HG03378 (cell line): Measurements from ENCODE around the gene TMEM35A.
"Not testable (repeated sequence)": the region's sequence is repeated elsewhere in the genome, so short reads cannot be mapped to it uniquely, and the experiment has no call there.

Experiments
- ATAC-seq: cut with Tn5 transposase; IDR thresholded peaks from one replicate; pipeline ENCODE4 v1.9.1; 2021; ENCODE audit warnings: mild to moderate bottlenecking, moderate library complexity; ENCODE audit not compliant: unreplicated experiment

The TMEM35A gene, protein sequence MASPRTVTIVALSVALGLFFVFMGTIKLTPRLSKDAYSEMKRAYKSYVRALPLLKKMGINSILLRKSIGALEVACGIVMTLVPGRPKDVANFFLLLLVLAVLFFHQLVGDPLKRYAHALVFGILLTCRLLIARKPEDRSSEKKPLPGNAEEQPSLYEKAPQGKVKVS

DNA sequence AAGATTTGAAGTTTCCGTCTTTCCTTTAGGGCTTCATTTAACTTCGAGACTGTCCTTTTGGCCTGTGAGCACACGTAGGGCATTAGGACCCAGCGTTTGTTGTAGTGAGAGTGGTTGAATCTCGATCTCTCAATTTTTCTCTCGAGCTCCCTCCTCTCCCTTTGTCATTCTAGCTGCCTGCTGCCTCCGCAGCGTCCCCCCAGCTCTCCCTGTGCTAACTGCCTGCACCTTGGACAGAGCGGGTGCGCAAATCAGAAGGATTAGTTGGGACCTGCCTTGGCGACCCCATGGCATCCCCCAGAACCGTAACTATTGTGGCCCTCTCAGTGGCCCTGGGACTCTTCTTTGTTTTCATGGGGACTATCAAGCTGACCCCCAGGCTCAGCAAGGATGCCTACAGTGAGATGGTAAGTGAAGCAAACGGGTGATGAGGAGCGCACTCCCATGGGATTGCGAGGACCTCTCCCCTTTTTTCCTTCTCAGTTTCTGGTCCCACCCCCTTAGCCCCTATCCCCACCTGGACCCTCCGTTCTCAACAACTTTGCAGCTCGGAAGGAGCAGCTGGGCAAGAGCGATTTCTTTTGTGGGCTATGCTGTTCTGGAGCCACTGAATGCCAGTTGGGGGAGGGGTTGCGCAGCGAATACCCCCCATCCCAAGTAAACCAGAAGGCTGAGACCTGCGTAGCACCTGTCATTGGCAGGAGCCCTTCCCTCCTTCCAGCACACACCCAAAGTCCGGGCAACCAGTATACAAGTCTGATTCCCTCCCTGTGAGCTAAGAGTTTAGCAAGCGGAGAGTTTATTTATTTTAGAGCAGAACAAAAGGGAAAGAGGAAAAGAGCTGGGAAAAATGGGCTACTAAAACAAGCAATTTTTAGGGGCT, at the start of gene TMEM35A:
TSS of gene TMEM35A (plus strand) at position 164 of the 883 bp plus-strand sequence. CDS start at position 288, 124 bp downstream.
- no peak for ATAC-seq

DNA sequence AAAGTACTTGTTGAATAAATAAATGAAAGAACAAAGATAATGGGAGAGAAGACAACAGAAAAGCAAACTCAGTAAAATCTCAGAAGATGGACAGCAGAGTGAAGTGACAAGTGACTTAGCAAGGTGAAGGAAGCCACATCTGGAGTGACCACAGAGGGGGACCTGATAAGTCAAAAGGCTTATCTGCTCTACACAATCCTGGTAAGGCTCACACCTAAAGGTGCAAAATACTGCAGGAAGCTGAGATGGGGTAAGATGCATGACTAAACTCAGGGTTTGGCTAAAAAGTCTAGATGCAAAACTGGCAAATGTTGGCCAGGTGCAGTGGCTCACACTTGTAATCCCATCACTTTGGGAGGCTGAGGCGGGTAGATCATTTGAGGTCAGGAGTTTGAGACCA, 49.0 kb upstream of the TMEM35A start:
- ATAC-seq, result no peak

DNA sequence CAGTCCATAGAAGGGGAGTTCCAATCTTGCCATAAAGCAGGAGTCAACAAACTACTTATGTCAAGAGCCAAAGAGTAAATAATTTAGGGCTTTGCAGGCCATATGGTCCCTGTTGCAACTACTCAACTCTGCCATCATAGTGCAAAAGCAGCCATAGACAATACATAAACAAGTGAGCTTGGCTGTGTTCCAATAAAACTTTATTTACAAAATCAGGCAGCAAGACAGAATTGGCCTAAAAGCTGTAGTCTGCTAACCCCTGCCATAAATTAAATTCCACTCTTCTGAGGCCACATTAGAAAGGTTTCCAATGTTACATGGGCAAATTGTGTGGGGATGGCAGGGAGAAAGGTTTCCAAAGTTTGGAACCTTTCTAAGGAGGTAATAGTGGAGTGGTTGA, 41.4 kb upstream of the TMEM35A start:
- no peak for ATAC-seq

DNA sequence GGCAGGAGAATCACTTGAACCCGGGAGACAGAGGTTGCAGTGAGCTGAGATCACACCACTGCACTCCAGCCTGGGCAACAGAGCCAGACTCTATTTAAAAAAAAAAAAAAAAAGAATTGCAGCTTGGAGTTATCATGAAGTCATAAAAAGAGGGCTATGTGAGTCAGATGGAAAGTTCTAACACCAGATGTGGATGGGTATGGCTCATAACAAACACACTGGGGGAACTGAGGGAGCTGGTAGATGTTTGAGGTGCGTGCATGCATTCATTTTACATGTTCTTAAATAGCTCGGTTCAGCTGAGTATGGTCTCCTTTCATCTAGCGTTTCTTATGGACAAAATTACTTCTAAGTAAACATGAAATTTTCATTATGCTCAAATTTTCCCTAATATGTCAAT, 38.5 kb upstream of the TMEM35A start:
- ATAC-seq, result no peak

DNA sequence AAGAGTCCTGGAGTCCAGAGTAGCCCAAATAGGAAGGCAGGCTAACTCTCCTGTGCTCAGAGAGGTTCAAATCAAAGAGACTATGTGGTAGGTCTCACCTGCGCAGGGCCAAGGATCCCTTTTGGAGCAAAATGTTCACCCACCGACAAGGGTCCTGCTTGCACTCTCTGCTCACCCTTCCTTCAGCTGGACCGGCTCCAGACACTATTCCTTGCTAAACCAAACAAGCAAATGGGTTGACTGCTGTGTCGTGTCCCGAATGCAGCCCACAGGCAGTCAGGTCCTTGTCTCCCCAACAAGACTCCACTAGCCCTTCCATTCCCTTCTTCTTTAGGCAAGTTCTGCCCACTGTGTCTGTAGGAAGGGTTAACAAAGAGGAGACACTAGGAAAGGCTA, 27.5 kb upstream of the TMEM35A start:
- no peak for ATAC-seq

DNA sequence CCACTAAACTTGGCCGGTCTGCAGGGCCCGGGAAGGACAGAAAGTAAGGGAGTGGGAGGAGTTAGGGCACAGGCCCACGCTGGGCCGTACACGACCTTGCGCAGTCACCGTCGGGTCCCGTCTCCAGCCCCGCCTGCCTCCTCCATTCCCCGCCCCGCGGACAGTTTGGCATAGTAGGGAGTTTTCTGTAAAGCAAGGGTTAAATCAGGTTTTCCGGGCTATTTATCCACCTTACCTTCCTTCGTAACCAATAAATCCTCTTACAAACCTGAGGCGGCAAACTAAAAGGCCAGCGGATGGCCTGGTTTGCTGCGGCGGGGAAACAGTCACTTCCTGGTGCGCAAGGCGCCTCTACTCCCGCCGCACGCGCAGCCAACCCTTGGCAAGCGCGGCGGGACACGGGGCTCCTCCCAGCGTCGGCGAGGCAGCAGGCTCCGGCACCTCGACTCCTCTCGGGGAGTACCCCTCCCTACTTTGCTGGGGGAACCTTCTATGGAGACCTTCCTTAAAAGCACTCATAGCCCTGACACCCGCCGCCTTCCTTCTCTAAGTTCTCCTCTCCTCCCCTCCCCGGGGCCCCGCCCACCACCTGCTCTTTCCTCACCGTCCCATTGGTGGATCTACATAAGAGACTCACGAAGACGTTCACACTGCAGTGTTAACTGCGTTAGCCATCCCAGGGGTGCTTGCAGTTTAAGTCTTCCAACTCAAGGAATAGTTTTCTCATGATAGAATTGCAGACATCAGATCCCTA, 27.0 kb upstream of the TMEM35A start, which contains the start of gene TRMT2B:
TSS of gene TRMT2B (minus strand) at position 563 of the 754 bp plus-strand sequence. CDS start 9,822 bp downstream, outside the sequence.
- peak; percentile 83 for ATAC-seq

DNA sequence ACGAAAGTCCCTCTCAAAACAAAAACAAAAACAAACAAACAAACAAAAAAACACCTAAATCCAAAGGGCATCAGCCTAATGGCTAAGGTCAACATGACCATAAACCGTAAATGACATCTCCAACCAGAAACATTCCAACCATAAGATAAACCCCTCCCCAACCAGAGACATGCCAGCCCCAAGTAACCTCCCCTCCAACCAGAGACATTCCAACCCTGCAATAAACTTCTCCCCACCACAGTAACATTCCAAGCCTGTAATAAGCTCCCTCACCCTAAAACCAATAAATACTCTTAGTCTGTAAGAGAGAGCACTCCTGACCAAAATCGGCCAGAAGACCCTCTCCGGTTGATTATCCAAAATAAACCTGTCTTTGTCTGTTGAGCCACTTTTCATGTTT, 22.1 kb upstream of the TMEM35A start:
- not testable (repeated sequence) for ATAC-seq

DNA sequence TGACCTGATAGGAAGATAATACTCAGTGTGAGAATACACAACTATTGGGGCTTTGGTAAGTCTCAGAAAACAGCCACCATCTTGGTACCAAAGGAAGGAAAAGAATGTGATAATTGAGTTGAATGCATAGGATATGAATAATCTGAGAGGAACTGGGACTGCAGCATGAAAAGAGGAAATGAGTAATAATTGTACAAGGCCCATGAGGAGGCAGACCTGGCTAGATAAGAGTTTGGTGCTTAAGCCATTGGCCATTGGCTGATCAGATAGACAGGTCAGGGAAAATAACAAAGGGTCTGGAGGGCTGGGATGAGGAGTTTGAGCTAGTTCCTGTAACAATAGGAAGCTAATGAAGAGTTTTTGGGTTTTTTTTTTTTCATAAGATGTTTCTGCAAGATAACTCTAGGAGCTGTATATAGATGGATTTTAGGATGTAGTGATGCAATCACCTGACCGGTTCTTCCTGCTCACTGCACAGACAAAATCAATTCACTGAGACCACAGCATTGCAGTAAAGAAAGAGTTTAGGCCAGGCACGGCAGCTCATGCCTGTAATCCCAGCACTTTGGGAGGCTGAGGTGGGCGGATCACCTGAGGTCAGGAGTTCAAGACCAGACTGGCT, 21.5 kb upstream of the TMEM35A start:
- peak; percentile 93 for ATAC-seq

DNA sequence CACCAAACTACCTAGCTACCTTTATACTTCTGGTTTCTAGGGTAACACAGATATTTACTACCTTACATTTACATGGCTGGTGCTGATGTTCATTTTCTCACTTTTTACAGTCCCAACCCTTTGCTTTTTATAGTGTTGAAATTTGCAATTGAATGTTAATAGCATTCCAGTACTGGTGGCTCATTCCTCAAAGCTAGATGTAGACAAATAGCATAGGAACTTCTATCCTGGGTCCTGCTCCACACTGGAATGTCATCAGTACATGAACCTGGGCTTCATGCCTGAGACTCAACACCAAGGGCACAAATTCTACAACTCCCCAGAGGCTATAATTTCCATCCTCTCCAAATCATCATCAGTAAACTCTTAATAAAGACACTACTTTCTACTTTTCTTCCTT, 16.5 kb upstream of the TMEM35A start:
- no peak for ATAC-seq

DNA sequence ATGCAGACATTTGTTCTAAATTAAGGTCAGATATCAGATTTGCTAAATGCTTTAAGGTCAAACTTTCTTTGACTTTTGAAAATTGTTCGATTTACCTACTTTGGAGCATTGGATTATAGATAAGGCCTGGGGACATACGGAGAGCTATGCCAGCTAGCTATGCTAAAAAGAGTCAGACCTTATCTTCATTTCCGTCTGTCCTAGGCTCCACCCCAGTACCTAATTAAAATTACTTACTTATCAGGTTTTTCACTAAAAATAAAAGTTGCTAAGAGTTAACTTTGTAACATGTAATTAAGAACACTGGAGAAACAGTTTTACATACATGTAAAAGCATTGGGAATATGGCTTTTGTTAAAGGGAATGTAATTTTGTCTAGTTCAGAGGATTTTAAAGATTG, 7.1 kb upstream of the TMEM35A start:
- ATAC-seq, result no peak

DNA sequence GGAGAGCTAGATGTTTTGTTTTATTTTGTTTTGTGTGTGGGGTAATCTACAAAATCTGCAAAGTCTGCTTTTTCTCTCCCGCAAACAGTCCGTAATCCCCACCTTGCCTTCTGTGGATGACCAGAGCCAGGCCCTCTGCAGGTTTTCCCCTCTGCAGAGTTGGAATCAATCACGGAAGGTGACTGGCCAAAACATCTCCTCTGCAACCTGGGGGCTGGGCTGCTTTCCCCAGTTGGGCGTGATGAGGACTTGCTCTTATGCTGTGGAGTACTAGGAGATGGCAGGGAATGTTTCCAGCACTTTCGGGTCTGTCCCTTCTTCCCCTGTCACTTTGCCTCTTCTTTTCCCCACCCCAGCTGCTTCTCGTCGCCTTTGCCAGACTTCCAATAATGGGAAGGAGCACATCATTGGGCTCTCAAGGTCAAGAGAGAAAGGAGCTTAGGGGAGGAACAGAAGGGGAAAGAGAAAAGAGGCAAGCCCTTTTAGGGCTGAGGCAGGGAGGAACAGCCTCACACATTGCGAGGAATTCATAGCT, 1.1 kb downstream of the TMEM35A start:
- ATAC-seq, result no peak

DNA sequence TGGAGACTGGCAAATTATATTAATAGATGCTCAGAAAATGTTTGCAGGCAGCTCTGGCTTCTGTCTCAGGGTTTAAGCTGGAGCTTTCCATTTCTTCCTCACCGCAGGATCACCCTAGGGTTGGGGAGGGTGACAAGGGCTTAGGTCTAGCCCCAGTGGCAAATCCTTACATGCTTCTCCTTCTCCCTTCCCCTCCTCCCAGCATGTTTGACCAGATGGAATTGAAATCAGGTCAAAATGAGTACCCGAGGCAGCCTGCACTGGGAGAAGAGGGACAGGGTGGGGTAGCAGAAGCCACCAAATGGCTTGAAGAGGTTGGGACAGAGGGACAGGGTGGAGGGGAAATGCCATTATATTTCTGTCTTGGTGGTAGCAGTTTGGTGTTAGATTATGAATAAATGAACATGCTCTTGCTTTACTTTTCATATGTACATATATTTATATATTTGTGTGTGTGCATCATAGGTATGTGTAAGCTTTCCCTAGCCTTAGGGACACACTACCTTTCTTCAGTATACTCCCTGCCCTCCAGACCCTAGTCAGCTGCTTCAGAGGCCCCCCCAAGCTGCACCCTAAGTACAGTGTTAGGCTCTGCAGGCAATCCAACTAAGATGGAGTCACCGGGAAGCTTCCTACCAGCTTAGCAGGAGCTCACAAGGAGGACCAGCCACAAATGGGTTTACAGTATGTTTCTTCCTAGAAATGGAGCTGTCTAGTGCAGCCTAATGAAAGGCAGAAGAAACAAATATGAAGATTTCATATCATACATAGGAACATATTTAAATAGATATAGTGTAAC, 1.8 kb downstream of the TMEM35A start:
- no peak for ATAC-seq

DNA sequence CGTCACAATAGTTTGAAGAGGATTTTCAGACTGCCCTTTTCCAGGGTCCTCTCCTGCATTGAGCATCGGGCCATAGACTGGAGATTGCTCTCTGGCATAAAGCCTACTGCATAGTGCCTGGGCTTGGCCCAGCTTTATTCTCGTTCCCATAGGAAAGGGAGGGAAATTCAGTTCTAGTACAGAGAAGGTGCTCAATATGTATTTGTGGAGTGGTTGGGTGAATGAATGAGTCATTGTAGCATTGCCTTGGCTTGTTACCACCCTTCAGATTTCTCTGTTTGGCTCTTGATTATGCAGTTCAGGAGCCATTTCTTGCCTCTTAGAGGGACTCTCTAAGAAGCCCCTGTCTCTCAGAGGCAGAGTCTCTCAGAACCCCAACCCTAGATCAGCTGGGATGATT, 2.6 kb downstream of the TMEM35A start:
- ATAC-seq, result no peak

DNA sequence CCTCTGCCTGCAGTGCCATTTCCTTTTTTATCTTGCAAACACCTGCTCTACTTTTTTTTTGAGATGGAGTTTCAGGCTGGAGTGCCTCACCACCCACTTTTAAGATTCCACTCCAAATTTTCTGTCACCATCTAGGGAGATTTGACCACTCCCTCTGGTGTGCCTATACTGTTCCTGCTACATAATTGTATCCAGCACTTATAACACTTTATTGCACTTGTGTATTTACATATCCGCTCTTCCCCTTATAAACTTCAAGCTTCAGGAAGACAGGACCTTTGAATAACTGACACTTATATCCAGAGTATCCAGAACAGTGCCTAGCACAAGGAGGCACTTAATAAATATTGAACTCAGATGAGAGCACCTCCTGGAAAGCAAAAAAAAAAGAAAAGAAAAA, 13.1 kb downstream of the TMEM35A start:
- no peak for ATAC-seq

DNA sequence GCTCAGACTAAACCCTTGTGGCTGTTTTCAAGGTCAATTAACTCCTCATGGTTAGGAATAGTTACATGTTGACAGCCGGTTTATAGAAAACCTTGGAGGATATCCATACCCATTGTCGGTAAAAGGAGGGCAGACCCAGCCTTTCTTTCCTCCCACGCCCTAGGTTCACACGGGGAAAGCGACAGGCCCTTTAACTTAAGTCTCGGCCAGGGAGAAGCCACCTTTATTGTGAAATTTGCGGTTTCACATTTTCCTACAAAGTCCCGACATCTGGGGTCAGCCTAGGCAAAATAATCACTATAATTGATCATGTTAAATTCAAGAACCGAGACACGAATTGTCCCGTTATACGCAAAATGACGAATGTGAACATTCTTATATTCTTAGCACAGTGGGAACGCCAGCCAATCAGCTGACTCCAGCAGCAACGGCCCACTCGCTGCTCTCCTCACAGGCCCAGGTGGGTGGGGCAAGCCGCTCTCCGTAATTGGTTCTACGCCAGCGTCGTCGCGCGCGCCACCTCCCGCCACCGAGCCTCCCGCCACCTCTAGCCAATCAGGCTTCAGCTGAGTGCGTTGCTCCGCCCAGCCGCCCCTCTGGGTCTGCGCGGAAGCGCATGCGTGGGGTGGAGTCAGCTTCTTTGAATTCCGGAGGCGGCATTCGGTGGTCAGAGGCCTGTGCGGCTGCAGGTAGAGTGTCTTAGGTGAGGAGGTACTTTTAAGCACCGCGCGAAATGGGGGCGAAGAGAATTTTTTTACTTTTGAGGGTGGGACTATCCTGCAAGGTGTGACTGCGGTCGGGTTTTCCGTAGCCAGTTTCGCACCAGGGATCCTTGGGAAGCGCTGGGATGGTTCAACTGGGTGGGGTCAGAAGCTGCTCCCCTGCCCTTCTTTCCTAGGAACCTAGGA, 19.1 kb downstream of the TMEM35A start, which contains the start of gene CENPI:
TSS of gene CENPI (plus strand) at position 659 of the 908 bp plus-strand sequence. CDS start 2,867 bp downstream, outside the sequence.
- peak; percentile 93 for ATAC-seq

DNA sequence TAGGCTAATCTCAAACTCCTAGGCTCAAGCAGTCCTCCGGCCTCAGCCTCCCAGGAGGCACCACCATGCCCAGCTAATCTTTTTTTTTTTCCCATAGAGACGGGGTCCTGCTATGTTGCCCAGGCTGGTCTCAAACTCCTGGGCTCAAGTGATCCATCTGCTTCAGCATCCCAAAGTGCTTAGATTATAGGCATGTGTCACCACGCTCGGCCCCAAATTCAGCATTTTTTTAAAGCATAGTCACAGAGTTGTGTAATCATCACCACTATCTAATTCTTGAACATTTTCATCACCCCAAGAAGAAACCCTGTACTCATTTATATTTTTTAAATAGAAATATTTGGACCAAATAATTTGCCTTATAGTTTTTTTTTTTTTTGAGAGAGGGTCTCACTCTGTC, 29.6 kb downstream of the TMEM35A start:
- ATAC-seq, result no peak

DNA sequence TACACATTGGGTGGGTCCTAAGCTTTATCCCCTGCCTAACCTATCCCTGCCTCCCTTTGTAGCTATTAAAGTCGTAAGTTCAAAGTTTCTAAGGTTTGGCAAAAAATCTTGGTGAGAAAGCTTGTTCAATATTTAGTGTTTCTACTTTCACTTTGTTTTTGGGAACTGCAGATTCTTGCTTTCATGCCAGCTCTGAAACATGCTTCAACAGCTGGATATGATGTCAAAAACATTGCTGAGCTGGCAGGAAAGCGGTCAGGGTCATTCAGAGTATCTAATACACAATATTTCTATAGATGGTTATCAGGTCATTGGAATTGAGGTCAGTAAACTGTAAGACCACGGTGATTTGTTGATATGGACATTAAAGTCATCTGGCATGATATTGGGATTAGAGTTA, 39.0 kb downstream of the TMEM35A start:
- ATAC-seq, result no peak

DNA sequence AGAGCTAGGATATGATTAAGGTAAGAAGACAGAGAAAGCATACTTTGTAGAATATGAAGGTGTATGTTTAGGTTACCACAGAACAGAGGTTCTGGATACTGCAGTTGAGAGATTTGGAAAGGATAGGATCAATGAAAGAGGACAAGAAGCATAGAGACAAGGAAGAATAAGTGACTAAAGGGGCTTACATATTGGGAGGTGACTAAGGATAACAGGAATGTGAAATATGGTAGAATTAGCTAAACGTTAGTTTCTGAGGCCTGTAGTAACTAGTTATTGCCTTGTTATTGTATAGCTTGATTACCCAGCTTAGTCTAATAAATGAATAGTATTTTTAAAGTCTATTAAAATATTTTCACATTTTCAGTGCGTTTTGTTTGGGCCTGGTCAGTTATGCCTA, 57.6 kb downstream of the TMEM35A start:
- no peak for ATAC-seq
